ENCODE measurements around the gene ISYNA1. TPM values are rescaled to one million over a fixed set of nuclear protein-coding genes. Genes with fewer than 3 reads are reported as not detected.

ISYNA1 gene
- total and polyA plus RNA-seq, 2 of the 4 experiments (the other 2 are of a cell fraction), result 3.4 to 24.7 TPM

DNA sequence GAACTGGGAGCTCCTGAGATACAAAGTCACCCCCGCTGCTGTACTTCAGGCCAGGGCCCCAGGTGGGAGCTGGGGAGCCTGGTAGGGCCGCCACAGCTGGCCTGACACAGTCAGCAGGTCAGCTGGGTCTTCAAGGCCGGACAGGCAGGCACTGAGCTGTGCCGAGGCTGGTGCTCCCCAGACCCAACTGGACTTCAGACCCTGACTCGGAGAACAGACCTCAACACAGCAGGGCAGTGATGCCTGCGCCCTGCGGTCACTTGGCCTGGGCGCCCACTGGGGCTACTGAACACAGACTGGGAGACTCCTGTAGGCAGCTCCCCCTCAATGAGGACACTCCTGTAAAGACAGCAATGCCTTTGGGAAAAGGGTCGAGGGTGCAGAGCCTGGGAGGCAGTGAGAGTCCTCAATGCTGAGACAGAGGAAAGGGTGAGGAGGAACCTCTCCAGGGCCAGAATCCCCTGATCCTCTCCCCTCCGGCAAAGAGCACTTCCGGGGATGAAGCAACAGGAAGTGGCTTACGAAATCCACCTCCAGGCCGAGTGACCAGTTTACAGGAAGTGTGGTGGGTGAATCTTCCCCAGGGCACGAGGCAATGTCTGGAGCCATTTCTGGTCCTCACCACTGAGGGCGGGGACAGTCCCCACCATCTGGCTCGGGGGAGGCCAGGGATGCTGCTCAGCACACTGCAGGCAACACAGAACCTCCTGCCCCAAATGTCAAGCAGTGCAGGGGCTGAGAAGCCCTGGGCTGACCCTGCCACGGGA lies 40.8 kb upstream of the ISYNA1 start:
- H3K27ac ChIP-seq (ENCODE audit: insufficient read depth, low read length), result peak overlapping the region; percentile 90
- peak overlapping the region; percentile 15; the same call in 1 of the 2 replicates for H3K4me2 ChIP-seq (ENCODE audit: low read depth, low read length)
- POLR2A ChIA-PET (ENCODE audit: unreplicated experiment), result no interaction called here
- TF ChIP-seq, protein P1, sequence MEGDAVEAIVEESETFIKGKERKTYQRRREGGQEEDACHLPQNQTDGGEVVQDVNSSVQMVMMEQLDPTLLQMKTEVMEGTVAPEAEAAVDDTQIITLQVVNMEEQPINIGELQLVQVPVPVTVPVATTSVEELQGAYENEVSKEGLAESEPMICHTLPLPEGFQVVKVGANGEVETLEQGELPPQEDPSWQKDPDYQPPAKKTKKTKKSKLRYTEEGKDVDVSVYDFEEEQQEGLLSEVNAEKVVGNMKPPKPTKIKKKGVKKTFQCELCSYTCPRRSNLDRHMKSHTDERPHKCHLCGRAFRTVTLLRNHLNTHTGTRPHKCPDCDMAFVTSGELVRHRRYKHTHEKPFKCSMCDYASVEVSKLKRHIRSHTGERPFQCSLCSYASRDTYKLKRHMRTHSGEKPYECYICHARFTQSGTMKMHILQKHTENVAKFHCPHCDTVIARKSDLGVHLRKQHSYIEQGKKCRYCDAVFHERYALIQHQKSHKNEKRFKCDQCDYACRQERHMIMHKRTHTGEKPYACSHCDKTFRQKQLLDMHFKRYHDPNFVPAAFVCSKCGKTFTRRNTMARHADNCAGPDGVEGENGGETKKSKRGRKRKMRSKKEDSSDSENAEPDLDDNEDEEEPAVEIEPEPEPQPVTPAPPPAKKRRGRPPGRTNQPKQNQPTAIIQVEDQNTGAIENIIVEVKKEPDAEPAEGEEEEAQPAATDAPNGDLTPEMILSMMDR (conservative IDR thresholded peaks at IDR 0.05; ENCODE audit: low read depth, low read length), result no peak
- TF ChIP-seq SMC3 (IDR thresholded peaks at IDR 0.05; ENCODE audit: low read depth, low read length), result no peak
- TF ChIP-seq, protein P2, sequence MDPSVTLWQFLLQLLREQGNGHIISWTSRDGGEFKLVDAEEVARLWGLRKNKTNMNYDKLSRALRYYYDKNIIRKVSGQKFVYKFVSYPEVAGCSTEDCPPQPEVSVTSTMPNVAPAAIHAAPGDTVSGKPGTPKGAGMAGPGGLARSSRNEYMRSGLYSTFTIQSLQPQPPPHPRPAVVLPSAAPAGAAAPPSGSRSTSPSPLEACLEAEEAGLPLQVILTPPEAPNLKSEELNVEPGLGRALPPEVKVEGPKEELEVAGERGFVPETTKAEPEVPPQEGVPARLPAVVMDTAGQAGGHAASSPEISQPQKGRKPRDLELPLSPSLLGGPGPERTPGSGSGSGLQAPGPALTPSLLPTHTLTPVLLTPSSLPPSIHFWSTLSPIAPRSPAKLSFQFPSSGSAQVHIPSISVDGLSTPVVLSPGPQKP (IDR thresholded peaks at IDR 0.05; ENCODE audit: borderline replicate concordance, low read depth, low read length), result 0 out of 2 replicates have a peak, but pooled peaks have one; percentile 27
- TF ChIP-seq FOS (IDR thresholded peaks at IDR 0.05; ENCODE audit: low read depth, low read length), result no peak
- TF ChIP-seq, protein P3, sequence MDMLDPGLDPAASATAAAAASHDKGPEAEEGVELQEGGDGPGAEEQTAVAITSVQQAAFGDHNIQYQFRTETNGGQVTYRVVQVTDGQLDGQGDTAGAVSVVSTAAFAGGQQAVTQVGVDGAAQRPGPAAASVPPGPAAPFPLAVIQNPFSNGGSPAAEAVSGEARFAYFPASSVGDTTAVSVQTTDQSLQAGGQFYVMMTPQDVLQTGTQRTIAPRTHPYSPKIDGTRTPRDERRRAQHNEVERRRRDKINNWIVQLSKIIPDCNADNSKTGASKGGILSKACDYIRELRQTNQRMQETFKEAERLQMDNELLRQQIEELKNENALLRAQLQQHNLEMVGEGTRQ (IDR thresholded peaks at IDR 0.05; ENCODE audit: low read depth, low read length), result no peak; the same call in 1 of the 2 replicates
- TF ChIP-seq MAZ (IDR thresholded peaks at IDR 0.05; ENCODE audit: borderline replicate concordance, low read depth, low read length), result peak; percentile 82; the same call in 1 of the 2 replicates
- TF ChIP-seq RFX5 (IDR thresholded peaks at IDR 0.05; ENCODE audit: low read depth, low read length), result no peak
- TF ChIP-seq BHLHE40 (IDR thresholded peaks at IDR 0.05; ENCODE audit: low read depth, low read length), result peak; percentile 82
- peak; percentile 18; the same call in 1 of the 2 replicates for TF ChIP-seq RAD21 (IDR thresholded peaks at IDR 0.05; ENCODE audit: low read length)
- no peak for TF ChIP-seq RCOR1 (IDR thresholded peaks at IDR 0.05; ENCODE audit: insufficient replicate concordance, low read length)
- no peak for TF ChIP-seq POLR2A (IDR thresholded peaks at IDR 0.05; ENCODE audit: low read depth, low read length)
- TF ChIP-seq MAFK (IDR thresholded peaks at IDR 0.05; ENCODE audit: low read depth, low read length), result no peak
- TF ChIP-seq MXI1 (IDR thresholded peaks at IDR 0.05; ENCODE audit: borderline replicate concordance, low read depth, low read length), result 0 out of 2 replicates have a peak, but pooled peaks have one; percentile 43
- TF ChIP-seq CEBPB (IDR thresholded peaks at IDR 0.05; ENCODE audit: low read depth, low read length), result peak; percentile 99

More for the DNA sequence above, 40.8 kb upstream of the ISYNA1 start:
- Histone ChIP-seq H3K18ac (ENCODE audit: low read depth, low read length) (peak overlapping the region; percentile 78), H3K4me1 (ENCODE audit: control insufficient read depth, insufficient read depth, low read length) (peaks cover 40% of the 10 kb centered on the region), H4K20me1 (ENCODE audit: insufficient read depth, low read length) (peaks cover 61% of the 10 kb centered on the region), H3K27me3 (ENCODE audit: control insufficient read depth, insufficient read depth, low read length) (no peaks in the 10 kb centered on the region), H2BK20ac (ENCODE audit: low read depth, low read length) (peak overlapping the region; percentile 91), H2AFZ (replicated peaks; ENCODE audit: low read length, poor library complexity) (peak overlapping the region; percentile 33), H2BK15ac (ENCODE audit: low read depth, low read length) (peak overlapping the region; percentile 79; the same call in 2 of the 3 replicates), H2BK5ac (ENCODE audit: low read depth, low read length, poor library complexity, severe bottlenecking) (peak overlapping the region; percentile 85), H4K91ac (ENCODE audit: insufficient read depth, low read depth, low read length) (peak overlapping the region; percentile 98), H3K9me3 (ENCODE audit: control insufficient read depth, insufficient read depth, low read length) (no peaks in the 10 kb centered on the region), H3K23ac (ENCODE audit: low read depth, low read length) (peak overlapping the region; percentile 66; the same call in 1 of the 2 replicates), H4K8ac (ENCODE audit: low read depth in 2 of 2, low read length in 2 of 2) (peak overlapping the region; percentile 72 to 91), H3K9ac (ENCODE audit: low read depth, low read length) (peak overlapping the region; percentile 37), H2AK5ac (ENCODE audit: low read depth, low read length) (peak overlapping the region; percentile 97), H3K79me1 (ENCODE audit: low read depth in 1 of 2, low read length in 2 of 2) (peaks cover 34 to 98% of the 10 kb centered on the region in 2 experiments), H3K4me3 (ENCODE audit: insufficient read depth, low read depth, low read length) (no peak overlapping the region), H4K5ac (ENCODE audit: low read depth, low read length) (peak overlapping the region; percentile 83), H3K4ac (ENCODE audit: low read depth, low read length) (peak overlapping the region; percentile 95), H3K14ac (replicated peaks; ENCODE audit: low read depth, low read length) (peak overlapping the region; percentile 91), H3K36me3 (ENCODE audit: control insufficient read depth, insufficient read depth, low read length) (peaks cover 3% of the 10 kb centered on the region; the same call in 1 of the 2 replicates), H3K9me1 (ENCODE audit: insufficient read depth, low read length) (peaks cover 51% of the 10 kb centered on the region), H2BK120ac (ENCODE audit: low read depth, low read length) (peak overlapping the region; percentile 88), H3K56ac (ENCODE audit: extremely low read depth, insufficient read depth, low read length) (peak overlapping the region; percentile 48; the same call in 1 of the 2 replicates), H2AK9ac (replicated peaks; ENCODE audit: low read depth, low read length, poor library complexity) (peak overlapping the region; percentile 92)
- ATAC-seq (ENCODE audit: low read depth), result peak; percentile 74
- 67% methylated on average over 2 of the region's 17 CpGs; no CpG with 5 or more reads in 1 of the 2 experiments for WGBS, 2 experiments (ENCODE audit: extremely low coverage in 2 of 2, insufficient read length in 1 of 2)
- BruUV-seq (replicated peaks), result no TSS peak
- intact Hi-C loops (cut with micrococcal nuclease) (no loop called here), in situ Hi-C loops (cut with MboI; ENCODE audit: low sequenced_read_pairs) (no loop called here), dilution Hi-C loops (cut with HindIII; ENCODE audit: low sequenced_read_pairs, unreplicated experiment) (no loop called here)
- CTCF ChIA-PET, result no interaction called here
- peak; percentile 94 for DNase-seq
